Epidermal melanocyte (primary cell): ENCODE measurements around the gene B3GALT6.

ENCODE experiments used
- DNase-seq: peaks from one replicate; pipeline ENCODE4 v3.0.0; 2011; ENCODE audit warnings: low spot score; ENCODE audit not compliant: insufficient read length

Gene B3GALT6

GRCh38 chr1:1230656-1231399 lies 1.2 kb upstream of the B3GALT6 start:
- peak; percentile 92 for DNase-seq

- DNase-seq: peak; percentile 100
Observed at GRCh38 chr1:1231400-1232207, 433 bp upstream of the B3GALT6 start, which contains the start of gene SDF4. Gene SDF4 (minus strand): TSS chr1:1232001. CDS start chr1:1228772, 3,229 bp downstream.

- no peak for DNase-seq
Observed at GRCh38 chr1:1232796-1233566, 944 bp downstream of the B3GALT6 start.

GRCh38 chr1:1233567-1233892 lies 1.5 kb downstream of the B3GALT6 start:
- no peak for DNase-seq

GRCh38 chr1:1234180-1234808 lies 2.3 kb downstream of the B3GALT6 start:
- DNase-seq: no peak

- DNase-seq: no peak
Observed at GRCh38 chr1:1235016-1235744, 3.1 kb downstream of the B3GALT6 start.

- no peak for DNase-seq
Observed at GRCh38 chr1:1236176-1236763, 4.2 kb downstream of the B3GALT6 start.

GRCh38 chr1:1236945-1237873 lies 5.2 kb downstream of the B3GALT6 start:
- no peak for DNase-seq

GRCh38 chr1:1237874-1238701 lies 6.1 kb downstream of the B3GALT6 start:
- DNase-seq: no peak

- no peak for DNase-seq
Observed at GRCh38 chr1:1238702-1239178, 6.7 kb downstream of the B3GALT6 start.

GRCh38 chr1:1239227-1239613 lies 7.2 kb downstream of the B3GALT6 start:
- no peak for DNase-seq

GRCh38 chr1:1239614-1240347 lies 7.7 kb downstream of the B3GALT6 start:
- DNase-seq: no peak

- no peak for DNase-seq
Observed at GRCh38 chr1:1240348-1240732, 8.3 kb downstream of the B3GALT6 start.

GRCh38 chr1:1240822-1241587 lies 9.0 kb downstream of the B3GALT6 start:
- no peak for DNase-seq

GRCh38 chr1:1241588-1242219 lies 9.7 kb downstream of the B3GALT6 start:
- DNase-seq: no peak

- no peak for DNase-seq
Observed at GRCh38 chr1:1242461-1243265, 10.6 kb downstream of the B3GALT6 start.
